Measurements from ENCODE around the gene HES2.
"Not testable (repeated sequence)": the region's sequence is repeated elsewhere in the genome, so short reads cannot be mapped to it uniquely, and the experiment has no call there.

DNA sequence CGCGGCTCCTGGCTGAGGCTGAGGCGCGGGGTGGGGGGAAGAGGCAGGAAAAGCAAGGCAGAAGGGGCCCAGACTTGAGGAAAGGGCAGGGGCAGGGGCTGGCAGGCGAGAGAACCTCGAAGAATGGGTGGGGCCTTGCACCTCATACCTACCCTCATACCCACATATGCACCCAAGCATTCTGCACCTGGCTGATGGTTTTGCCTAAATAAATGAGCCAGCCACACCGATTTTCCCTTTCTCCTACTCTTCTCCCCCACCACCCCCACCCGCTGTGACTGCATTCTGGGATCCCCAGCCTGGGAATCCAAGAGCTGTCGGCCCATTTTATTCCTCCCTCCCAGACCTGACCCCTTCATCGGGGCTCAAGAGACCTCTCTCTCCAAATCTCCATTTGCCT is 30.8 kb upstream of the HES2 start:
- TF ChIP-seq, protein P1, sequence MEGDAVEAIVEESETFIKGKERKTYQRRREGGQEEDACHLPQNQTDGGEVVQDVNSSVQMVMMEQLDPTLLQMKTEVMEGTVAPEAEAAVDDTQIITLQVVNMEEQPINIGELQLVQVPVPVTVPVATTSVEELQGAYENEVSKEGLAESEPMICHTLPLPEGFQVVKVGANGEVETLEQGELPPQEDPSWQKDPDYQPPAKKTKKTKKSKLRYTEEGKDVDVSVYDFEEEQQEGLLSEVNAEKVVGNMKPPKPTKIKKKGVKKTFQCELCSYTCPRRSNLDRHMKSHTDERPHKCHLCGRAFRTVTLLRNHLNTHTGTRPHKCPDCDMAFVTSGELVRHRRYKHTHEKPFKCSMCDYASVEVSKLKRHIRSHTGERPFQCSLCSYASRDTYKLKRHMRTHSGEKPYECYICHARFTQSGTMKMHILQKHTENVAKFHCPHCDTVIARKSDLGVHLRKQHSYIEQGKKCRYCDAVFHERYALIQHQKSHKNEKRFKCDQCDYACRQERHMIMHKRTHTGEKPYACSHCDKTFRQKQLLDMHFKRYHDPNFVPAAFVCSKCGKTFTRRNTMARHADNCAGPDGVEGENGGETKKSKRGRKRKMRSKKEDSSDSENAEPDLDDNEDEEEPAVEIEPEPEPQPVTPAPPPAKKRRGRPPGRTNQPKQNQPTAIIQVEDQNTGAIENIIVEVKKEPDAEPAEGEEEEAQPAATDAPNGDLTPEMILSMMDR (IDR thresholded peaks at IDR 0.05): not testable (repeated sequence)
- TF ChIP-seq EP300 (IDR thresholded peaks at IDR 0.05): not testable (repeated sequence)
